CD14-positive monocyte (primary cell): ENCODE data around the gene VWA5B2. TPM values are rescaled to one million over a fixed set of nuclear protein-coding genes. Genes with fewer than 3 reads are reported as not detected.
A peak's percentile ranks its signal among the peaks of the same experiment; 100 is the strongest.

Experiments
- DNase-seq, 3 donors: peaks; one replicate each; pipeline ENCODE4 v3.0.0-alpha.2; 2011 to 2022
- H2AFZ ChIP-seq: 2 replicates; pipeline ENCODE4 v1.6.0; 2012; ENCODE audit warnings: mild to moderate bottlenecking, low read depth, low read length, inconsistent platforms; ENCODE audit not compliant: insufficient read depth, poor library complexity, severe bottlenecking
- H3K27ac ChIP-seq, 2 donors: 1 replicate in 1 of 2; 2 replicates in 1 of 2; pipeline ENCODE4 v1.5.1; 2012 to 2013; ENCODE audit warnings: low read length in 2 of 2, control low read depth in 1 of 2, inconsistent platforms in 1 of 2, low read depth in 1 of 2, mild to moderate bottlenecking in 1 of 2
- H3K27me3 ChIP-seq, 2 donors: one replicate each; pipeline versions ENCODE4 v1.6.0 to v1.6.1; 2011 to 2013; ENCODE audit warnings: low read length in 2 of 2; ENCODE audit not compliant: control insufficient read depth in 2 of 2, insufficient read depth in 2 of 2
- H3K36me3 ChIP-seq, 2 donors: replicated peaks in 1 of 2; 1 replicate in 1 of 2; 2 replicates in 1 of 2; pipeline versions ENCODE4 v1.5.1 to v1.6.1; 2012 to 2013; ENCODE audit warnings: low read length in 2 of 2, control low read depth in 1 of 2, inconsistent platforms in 1 of 2, mild to moderate bottlenecking in 1 of 2; ENCODE audit not compliant: insufficient read depth in 2 of 2, control insufficient read depth in 1 of 2
- H3K4me1 ChIP-seq, 2 donors: 1 replicate in 1 of 2; 2 replicates in 1 of 2; pipeline versions ENCODE4 v1.5.1 to v1.6.1; 2012 to 2013; ENCODE audit warnings: low read length in 2 of 2, control low read depth in 1 of 2, inconsistent platforms in 1 of 2, mild to moderate bottlenecking in 1 of 2, moderate library complexity in 1 of 2; ENCODE audit not compliant: insufficient read depth in 2 of 2, control insufficient read depth in 1 of 2
- H3K4me2 ChIP-seq: replicated peaks from 2 replicates; pipeline ENCODE3; 2012; ENCODE audit warnings: low read length, moderate library complexity, mild to moderate bottlenecking; ENCODE audit not compliant: poor library complexity, severe bottlenecking; ENCODE audit errors: extremely low read depth
- H3K4me3 ChIP-seq, 3 experiments: fragments of 200-600 bp in 1 of 3; sonication (generic) in 1 of 3; replicated peaks in 1 of 3; 1 replicate in 2 of 3; 2 replicates in 1 of 3; pipeline ENCODE4 v1.5.1; 2011 to 2013; ENCODE audit warnings: low read length in 3 of 3, mild to moderate bottlenecking in 3 of 3, control low read depth in 2 of 3, low read depth in 2 of 3, inconsistent platforms in 1 of 3, moderate library complexity in 1 of 3
- H3K79me2 ChIP-seq: 2 replicates; pipeline ENCODE4 v1.6.0; 2012; ENCODE audit warnings: mild to moderate bottlenecking, control low read depth, inconsistent platforms, low read length, moderate library complexity; ENCODE audit not compliant: insufficient read depth
- H3K9ac ChIP-seq: 2 replicates; pipeline ENCODE4 v1.6.0; 2017; ENCODE audit warnings: low read length, mild to moderate bottlenecking; ENCODE audit not compliant: insufficient read depth, poor library complexity, severe bottlenecking
- H3K9me3 ChIP-seq, 2 donors: replicated peaks in 1 of 2; 1 replicate in 1 of 2; 2 replicates in 1 of 2; pipeline versions ENCODE4 v1.5.1 to v1.6.1; 2012 to 2013; ENCODE audit warnings: low read length in 2 of 2, control low read depth in 1 of 2; ENCODE audit not compliant: control insufficient read depth in 1 of 2, insufficient read depth in 1 of 2
- H4K20me1 ChIP-seq: 2 replicates; pipeline ENCODE4 v1.6.0; 2012; ENCODE audit warnings: mild to moderate bottlenecking, low read length, control low read depth, moderate library complexity; ENCODE audit not compliant: insufficient read depth
- H3K27ac Mint-ChIP-seq, 7 donors: one replicate each; pipeline ENCODE4 v1.8.0; 2020; ENCODE audit warnings: mild to moderate bottlenecking in 7 of 7, mixed read lengths in 7 of 7, moderate library complexity in 6 of 7, inconsistent platforms in 2 of 7
- H3K27me3 Mint-ChIP-seq, 3 donors: one replicate each; pipeline ENCODE4 v1.8.0; 2021 to 2022; ENCODE audit warnings: low read depth in 3 of 3, mild to moderate bottlenecking in 3 of 3, mixed read lengths in 3 of 3, moderate library complexity in 3 of 3, inconsistent platforms in 1 of 3
- H3K36me3 Mint-ChIP-seq, 2 donors: one replicate each; pipeline ENCODE4 v1.8.0; 2020; ENCODE audit warnings: mixed read lengths in 2 of 2, inconsistent platforms in 1 of 2, mild to moderate bottlenecking in 1 of 2
- H3K4me1 Mint-ChIP-seq: one replicate; pipeline ENCODE4 v1.8.0; 2020; ENCODE audit warnings: mild to moderate bottlenecking, mixed read lengths
- H3K4me3 Mint-ChIP-seq, 2 donors: one replicate each; pipeline ENCODE4 v1.8.0; 2020; ENCODE audit warnings: mild to moderate bottlenecking in 2 of 2, mixed read lengths in 2 of 2, moderate library complexity in 1 of 2
- H3K9me3 Mint-ChIP-seq, 7 donors: one replicate each; pipeline ENCODE4 v1.8.0; 2020 to 2022; ENCODE audit warnings: mixed read lengths in 7 of 7, mild to moderate bottlenecking in 6 of 7, moderate library complexity in 6 of 7, inconsistent platforms in 2 of 7
- WGBS: methylation state at CpG from one replicate; pipeline ENCODE4 v1.1.5; 2013; ENCODE audit warnings: missing lambda C conversion rate; ENCODE audit not compliant: insufficient coverage; 5-methylcytosine and 5-hydroxymethylcytosine counted together
- intact Hi-C, 2 donors: fragments of 100-400 bp; cut with micrococcal nuclease; formaldehyde crosslinking; loops; one replicate each; pipeline versions ENCODE4 v1.15.0 to v1.15.1; 2023
- polyA plus RNA-seq, 3 donors: library from polyadenylated mRNA; depleted of rRNA in 1 of 3; unstranded in 2 of 3; stranded (reverse) in 1 of 3; fragments of 300-500 nt in 2 of 3; fragments of >200 nt in 1 of 3; fragmentation: Illumina TruSeq in 2 of 3; gene quantifications; 1 replicate in 2 of 3; 2 replicates in 1 of 3; pipeline ENCODE4 v1.2.3, GENCODE V29; 2012 to 2021
- TF ChIP-seq, protein P1 (sequence below): fragments of 200-600 bp; IDR thresholded peaks from one replicate; pipeline ENCODE4 v1.8.0; 2022; ENCODE audit warnings: antibody characterized with exemption, mild to moderate bottlenecking

VWA5B2 gene
- polyA plus RNA-seq, 3 donors = 0.32 TPM; not detected in 2

DNA sequence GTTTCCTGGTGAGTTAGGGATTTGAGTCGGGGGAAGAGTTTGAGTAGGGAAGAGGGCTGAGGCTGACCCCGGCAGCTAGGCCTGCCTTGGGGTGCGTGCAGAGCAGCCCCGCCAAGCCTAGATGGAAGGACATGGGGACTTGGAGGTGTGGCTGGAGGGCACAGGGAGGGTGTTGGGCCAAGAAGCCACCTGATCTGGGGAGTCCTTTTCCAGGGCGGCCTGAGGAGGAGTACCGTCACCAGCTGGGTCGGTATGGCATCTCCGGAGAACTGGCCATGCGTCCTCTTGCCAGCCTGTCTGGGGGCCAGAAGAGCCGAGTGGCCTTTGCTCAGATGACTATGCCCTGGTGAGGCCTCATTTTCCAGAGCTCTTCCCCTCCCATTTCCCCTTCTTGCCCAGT lies 36.5 kb upstream of the VWA5B2 start:
- Mint-ChIP-seq H3K36me3 (peaks cover 82 to 85% of the 10 kb centered on the region in 2 donors), H3K9me3 (no peaks in the 10 kb centered on the region), H3K4me3 (no peak overlapping the region), H3K27me3 (no peaks in the 10 kb centered on the region), H3K27ac (peak overlapping the region in 2 of 7 donors; percentile 40 to 57), H3K4me1 (peaks cover 3% of the 10 kb centered on the region)
- H3K4me1 ChIP-seq = no peaks in the 10 kb centered on the region
- no peak overlapping the region for H3K9ac ChIP-seq
- H3K4me3 ChIP-seq = no peak overlapping the region
- 99% methylated on average over 10 of the region's 10 CpGs for WGBS
- no peaks in the 10 kb centered on the region for H3K27me3 ChIP-seq
- peaks cover 21% of the 10 kb centered on the region for H3K79me2 ChIP-seq
- H2AFZ ChIP-seq = no peak overlapping the region
- H3K4me2 ChIP-seq = no peak overlapping the region
- peaks cover 34% of the 10 kb centered on the region for H4K20me1 ChIP-seq
- peaks cover 77 to 86% of the 10 kb centered on the region in 2 donors for H3K36me3 ChIP-seq
- H3K9me3 ChIP-seq = no peaks in the 10 kb centered on the region
- no peak for DNase-seq
- no peak overlapping the region for H3K27ac ChIP-seq
- intact Hi-C loops = no loop called here
- TF ChIP-seq, protein P1, sequence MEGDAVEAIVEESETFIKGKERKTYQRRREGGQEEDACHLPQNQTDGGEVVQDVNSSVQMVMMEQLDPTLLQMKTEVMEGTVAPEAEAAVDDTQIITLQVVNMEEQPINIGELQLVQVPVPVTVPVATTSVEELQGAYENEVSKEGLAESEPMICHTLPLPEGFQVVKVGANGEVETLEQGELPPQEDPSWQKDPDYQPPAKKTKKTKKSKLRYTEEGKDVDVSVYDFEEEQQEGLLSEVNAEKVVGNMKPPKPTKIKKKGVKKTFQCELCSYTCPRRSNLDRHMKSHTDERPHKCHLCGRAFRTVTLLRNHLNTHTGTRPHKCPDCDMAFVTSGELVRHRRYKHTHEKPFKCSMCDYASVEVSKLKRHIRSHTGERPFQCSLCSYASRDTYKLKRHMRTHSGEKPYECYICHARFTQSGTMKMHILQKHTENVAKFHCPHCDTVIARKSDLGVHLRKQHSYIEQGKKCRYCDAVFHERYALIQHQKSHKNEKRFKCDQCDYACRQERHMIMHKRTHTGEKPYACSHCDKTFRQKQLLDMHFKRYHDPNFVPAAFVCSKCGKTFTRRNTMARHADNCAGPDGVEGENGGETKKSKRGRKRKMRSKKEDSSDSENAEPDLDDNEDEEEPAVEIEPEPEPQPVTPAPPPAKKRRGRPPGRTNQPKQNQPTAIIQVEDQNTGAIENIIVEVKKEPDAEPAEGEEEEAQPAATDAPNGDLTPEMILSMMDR = no peak

- TF ChIP-seq, protein P1 = no peak
- H3K4me3 Mint-ChIP-seq = no peak overlapping the region
- H3K4me1 ChIP-seq = no peaks in the 10 kb centered on the region
These were observed 35.3 kb upstream of the VWA5B2 start for GRCh38 chr3:184193991-184194539.

More at GRCh38 chr3:184193991-184194539, 35.3 kb upstream of the VWA5B2 start:
- peak overlapping the region in 2 of 7 donors; percentile 27 to 43 for H3K27ac Mint-ChIP-seq
- Histone ChIP-seq H3K36me3 (peaks cover 66 to 74% of the 10 kb centered on the region in 2 donors), H3K4me2 (no peak overlapping the region), H3K4me3 (no peak overlapping the region), H3K9ac (no peak overlapping the region), H2AFZ (no peak overlapping the region), H3K9me3 (no peaks in the 10 kb centered on the region), H3K79me2 (peaks cover 9% of the 10 kb centered on the region), H4K20me1 (peaks cover 23% of the 10 kb centered on the region), H3K27me3 (no peaks in the 10 kb centered on the region), H3K27ac (no peak overlapping the region)
- 92% methylated on average over 6 of the region's 9 CpGs for WGBS
- H3K27me3 Mint-ChIP-seq = no peaks in the 10 kb centered on the region
- intact Hi-C loops = no loop called here
- no peak for DNase-seq
- no peaks in the 10 kb centered on the region for H3K9me3 Mint-ChIP-seq
- H3K36me3 Mint-ChIP-seq = peaks cover 70 to 74% of the 10 kb centered on the region in 2 donors
- no peaks in the 10 kb centered on the region for H3K4me1 Mint-ChIP-seq
